ENCODE measurements around the gene EPB42.

GRCh38 chr15:43230640-43231115 is 9.9 kb upstream of the EPB42 start:
- no peak for TF ChIP-seq CTCF (IDR thresholded peaks at IDR 0.05)
- TF ChIP-seq POLR2A (IDR thresholded peaks at IDR 0.05), result no peak
- TF ChIP-seq EP300 (IDR thresholded peaks at IDR 0.05), result no peak
